GM21390 (cell line): Measurements from ENCODE around the gene TRIM47.

Experiments used
- ATAC-seq: cut with Tn5 transposase; IDR thresholded peaks from one replicate; pipeline ENCODE4 v1.9.1; 2021; ENCODE audit not compliant: unreplicated experiment

TRIM47 gene

DNA sequence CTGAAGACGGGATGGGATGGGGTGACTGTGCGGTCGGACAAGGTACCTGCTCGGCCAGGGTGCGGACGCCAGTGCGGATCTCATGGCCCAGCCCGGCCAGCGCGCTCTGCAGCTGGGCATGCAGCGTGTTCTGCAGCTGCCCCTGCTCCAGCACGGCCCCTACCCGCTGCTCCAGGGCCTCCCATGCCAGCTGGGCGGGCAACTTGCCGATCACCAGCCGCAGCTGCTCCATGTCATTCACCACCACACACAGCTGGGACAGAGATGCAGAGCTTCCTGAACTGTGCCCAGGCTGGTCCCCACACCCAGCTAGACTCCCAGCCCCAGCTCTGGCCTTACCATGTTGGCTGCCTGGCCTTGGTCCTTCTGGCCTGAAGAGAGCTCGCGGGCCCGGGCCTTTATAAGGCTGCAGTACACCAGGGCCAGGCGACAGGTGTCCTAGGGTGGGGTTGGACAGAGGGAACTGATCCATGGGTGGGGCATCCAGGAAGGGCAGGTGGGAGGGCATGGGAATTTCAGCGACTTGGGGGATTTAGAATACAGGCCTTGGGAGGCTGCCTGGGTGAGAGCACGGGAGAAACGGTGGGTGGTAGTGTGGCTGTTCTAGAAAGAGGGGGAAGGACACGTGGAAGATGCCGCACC, 44.0 kb downstream of the TRIM47 start:
- ATAC-seq: no peak

DNA sequence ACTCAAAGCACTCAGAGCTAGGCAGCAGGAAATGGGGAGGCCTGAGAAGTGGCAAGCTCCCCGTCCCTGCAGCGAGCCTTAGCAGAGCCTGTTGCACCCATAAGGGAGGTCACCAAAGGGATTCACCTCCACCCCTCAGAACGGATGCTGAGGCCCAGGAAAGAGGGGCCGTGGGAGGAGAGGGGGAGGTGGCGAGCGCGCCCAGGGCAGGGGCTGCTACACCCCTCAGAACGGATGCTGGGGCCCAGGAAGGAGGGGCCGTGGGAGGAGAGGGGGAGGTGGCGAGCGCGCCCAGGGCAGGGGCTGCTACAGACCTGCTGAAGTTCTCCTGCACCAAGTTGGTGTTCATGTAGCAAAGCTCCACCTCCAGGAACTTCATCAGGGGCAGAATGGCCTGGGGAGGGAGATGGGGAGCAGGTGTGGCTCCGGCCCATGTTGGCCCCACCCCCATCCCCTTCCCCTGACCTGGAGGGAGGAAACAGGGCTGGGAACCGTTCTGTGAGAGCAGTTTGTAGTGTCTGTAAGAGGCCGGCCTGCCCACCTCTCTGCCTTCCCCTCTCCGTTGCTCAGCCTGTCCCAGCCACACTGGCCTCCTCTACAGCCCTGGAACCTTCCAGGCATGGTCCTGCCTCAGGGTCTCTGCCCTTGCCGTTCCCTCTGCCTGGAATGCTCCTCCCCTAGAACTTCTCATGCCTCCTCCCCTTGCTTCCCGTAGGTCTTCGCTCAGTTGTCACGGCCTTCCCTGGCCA, 45.6 kb downstream of the TRIM47 start:
- no peak for ATAC-seq

DNA sequence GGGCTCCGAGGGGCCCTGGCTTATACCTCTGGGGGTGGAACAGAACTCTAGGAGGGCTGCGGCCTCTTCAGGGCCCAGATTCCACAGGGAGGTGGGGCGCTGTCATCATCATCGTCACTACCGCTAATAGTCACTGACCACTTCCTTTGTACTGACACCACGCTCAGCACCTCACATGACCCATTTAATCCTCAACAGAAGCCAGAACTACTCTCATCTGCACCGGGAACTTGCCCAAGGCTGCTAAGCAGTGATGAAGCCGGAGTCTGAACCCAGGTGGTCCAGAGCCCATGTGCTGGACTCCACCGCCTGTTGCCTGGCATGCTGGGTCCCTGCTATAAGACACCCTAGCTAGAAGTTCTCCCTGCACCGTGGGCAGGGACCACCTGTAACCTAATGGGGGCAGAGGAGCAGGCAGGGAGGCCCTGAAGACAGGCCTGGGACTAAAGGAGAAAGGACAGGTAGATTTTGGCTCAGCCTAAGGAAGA, 46.2 kb downstream of the TRIM47 start:
- ATAC-seq: no peak

DNA sequence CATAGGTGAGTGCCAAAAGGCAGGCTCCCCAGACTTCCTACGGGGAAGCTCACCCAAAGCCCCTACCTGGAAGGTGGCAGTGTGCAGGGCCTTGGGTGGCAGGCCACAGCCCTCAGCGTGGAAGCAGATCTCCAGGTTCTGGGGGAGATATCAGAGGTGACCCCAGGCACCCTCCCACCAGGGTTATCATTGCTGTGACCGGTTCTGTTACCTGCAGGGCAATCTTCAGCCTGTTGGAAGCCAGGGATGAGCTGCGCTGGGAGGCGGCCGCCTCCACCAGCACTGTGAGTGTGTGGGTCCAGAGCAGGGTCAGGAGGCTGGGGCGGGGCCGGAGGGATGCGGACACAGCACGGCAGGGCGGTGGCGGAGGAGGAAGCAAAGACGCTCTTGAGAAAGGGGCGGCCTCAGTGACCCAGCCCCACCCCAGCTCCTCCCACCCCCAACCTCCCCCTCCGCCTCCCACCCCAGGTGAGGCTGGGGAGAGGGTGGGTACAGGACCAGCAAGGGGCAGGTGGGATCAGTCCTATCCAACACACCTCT, 47.3 kb downstream of the TRIM47 start:
- no peak for ATAC-seq

DNA sequence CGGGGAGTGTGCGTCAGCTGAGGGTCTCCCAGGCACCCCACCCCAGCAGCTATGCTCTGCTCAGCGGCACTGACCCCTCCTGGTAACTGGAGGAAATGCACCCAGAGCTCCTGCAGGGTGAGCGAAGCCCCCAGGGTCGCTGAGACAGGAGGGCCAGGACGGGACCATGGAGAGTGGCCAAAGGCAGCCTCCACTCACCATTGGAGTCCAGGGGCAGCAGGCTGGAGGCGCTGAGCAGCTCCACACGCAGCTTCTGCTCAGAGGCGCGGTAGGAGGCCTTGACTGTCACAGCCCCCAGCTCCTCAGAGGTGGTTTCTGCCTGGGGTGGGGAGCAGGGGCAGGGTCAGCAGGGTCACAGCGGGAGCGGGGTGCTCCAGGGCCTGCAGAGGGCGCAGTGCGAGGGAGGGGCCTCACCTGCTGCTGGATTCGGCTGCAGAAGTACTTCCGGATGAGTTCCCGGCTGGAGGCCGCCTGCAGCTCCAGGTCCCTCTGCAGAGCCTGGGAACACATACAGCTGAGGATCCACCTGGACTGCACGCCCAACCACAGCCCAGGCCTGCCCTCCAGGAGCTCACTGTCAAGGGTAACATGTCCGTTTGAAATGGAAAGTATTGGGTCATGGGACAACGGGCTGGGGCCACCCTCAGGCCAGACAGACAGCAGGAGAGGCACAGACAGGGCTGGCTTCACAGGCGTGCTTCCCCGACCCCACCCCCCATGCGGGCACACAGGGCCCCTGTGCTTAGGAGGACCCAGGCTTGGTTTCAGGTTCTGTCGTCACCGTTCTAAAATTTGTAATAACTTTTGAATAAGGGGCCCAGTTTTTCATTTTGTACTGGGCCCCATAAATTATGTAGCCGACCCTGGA, 48.0 kb downstream of the TRIM47 start:
- ATAC-seq: no peak

DNA sequence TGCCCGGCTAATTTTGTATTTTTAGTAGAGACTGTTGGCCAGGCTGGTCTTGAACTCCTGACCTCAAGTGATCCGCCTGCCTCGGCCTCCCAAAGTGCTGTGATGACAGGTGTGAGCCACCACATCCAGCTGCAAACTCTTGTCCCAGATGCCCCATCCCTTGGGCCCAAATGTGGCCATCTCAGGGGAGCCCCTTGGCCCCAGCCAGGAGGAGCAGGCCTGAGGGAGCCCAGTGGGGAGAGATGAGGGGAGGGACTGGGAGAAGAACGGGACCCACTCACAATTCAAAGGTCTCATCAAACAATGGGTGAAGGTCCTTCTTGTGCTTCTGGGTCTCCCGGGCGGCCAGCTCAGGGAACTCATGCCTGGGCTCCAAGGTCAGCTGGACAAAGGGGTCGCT, 48.6 kb downstream of the TRIM47 start:
- no peak for ATAC-seq

DNA sequence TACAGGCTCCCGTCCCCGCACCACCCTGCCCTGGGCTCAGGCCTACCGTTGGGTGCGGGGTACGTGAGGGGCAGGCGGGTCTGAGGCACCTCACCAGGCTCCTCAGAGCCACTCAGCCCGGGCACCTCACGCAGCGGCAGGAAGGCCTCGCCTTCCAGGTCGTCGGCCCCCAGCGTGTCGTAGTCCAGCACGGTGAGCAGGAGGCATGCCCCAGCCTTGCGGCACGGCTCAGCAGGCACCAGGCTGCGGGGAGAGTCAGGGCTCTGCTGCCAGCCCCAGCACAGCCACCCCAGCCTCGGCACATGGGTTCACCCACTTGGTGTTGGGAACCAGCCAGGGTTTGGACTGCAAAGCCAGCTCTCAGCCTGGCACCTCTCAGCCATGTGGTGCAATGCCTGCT, 49.6 kb downstream of the TRIM47 start:
- no peak for ATAC-seq

DNA sequence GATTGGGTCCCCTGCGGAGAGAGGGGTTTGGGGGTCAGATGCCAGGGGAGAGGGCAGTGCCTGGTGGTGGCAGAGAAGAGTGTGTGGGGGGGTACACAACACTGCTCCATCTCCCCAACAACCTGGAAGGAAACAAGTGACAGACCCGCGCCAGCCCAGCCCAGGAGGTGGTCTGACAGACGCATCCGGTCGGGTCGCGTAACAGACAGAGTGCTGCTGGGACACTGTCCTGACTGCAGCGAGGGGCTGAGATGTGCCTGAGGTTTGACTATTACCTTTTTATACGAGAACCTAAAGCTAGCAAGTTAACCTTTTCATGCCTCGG, 50.3 kb downstream of the TRIM47 start:
- ATAC-seq: no peak

DNA sequence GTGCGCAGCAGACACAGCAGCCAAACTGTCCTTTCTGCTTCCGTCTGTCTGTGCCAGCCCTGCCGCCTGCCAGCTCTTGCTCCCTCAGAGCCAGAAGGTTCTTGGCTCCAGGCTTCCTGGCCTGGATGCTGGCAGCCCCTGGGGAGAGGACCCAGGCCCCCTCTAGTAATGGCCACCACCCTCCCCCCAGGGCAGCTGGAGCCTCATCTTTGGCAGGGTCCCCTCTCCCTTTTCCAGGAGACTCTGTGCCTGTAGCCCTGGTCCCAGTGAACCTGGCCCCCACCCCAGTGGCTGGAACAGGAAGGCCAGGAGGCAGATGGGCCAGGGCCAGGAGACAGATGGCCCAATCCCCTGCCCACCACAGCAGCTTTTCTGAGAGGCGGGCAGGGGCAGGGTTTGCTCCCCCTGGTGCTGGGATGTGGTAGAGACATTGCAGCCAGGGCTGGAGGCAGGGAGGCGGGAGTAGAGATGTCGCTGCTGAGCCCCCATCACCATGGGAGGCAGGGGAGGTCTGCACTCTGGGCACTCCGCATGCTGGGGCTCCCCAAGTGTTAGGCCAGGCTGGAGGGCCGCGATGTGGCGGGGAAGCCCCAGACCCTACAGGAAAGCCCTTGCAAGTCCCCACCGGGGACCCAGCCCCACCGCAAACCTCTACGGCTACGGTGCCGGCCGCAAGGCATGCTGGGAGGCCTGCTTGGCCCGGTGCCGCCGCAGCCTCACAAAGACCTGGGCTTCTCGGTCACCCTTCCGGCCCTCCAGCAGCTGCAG, 50.9 kb downstream of the TRIM47 start:
- ATAC-seq: no peak

DNA sequence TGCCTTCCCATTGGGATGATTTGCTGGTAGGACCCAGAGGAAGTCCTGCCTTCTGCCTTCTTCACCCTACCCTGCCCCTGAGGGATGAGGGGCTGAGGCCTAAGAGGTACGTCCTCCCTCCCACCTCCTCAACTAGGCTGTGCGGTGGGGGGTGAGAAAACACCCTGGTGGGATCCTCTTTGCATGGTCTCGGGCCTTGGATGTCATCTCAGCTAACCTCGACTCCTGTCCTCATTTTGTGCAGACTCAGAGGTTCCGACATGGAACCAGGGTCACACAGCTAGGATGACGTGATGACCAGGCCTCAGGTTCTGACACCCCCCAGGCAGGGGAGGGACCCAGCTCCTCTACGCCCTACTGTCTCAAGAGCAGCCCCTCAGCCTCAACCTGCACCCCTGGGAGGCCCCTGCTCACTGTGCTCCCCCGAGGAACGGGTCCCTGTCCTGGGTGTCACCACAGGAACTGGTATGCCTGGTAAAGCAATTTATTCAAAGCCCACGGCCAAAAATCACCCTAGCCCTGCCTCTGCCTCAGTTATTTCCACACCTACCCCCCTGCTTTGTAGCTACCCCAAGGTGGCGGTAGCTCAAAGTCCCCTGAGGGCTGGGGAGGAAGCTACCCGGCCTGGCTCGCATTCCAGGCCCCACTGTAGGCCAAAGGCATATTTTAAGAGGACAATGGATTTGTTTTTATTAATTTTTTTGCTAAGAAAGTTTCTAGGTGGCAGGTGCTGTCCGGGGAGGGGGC, 51.6 kb downstream of the TRIM47 start:
- no peak for ATAC-seq

DNA sequence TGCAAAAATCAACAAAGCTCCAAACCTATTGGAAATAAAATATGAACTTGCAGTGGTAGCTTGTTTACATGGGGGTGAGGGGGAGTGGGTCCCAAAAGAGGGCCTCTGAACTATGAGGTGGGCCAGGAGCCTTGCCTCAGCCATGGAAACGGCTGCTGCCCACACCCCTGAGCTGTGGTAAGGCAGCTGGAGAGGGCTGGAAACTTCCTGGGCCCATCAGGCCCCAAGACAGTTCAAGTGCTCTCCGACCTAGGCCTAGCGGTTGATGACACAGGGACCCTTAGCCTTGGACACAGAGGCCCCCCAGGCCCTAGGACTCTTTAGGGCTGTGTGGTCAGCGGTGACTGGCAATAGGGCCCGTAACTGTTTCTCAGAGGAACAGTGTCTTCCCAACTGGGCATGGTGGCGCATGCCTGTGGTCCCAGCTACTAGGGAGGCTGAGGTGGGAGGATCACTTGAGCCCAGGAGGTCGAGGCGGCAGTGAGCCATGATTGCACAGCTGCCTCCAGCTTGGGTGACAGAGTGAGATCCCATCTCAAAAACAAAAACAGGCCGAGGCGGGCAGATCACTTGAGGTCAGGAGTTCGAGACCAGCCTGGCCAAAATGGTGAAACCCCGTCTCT, 52.5 kb downstream of the TRIM47 start:
- no peak for ATAC-seq

DNA sequence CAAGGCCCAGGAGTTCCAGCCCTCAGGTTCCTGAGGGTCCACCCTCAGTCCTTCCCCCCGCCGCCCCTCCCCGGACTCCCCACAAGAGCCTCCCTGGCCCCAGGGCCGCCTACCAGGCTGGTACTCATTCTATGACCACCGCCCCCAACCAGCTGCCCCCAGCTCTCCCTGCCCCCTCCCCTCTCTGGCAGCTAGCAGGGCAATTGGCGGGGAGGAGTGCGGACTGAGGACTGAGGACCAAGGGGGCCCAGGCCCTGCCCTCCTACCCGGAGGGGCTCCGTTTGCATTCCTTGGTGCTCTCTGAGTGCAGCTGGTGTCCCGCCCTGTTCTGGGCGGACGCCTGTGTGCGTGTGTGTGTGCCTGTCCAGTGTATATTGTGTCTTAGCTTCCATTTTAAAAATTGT, 53.2 kb downstream of the TRIM47 start:
- no peak for ATAC-seq

DNA sequence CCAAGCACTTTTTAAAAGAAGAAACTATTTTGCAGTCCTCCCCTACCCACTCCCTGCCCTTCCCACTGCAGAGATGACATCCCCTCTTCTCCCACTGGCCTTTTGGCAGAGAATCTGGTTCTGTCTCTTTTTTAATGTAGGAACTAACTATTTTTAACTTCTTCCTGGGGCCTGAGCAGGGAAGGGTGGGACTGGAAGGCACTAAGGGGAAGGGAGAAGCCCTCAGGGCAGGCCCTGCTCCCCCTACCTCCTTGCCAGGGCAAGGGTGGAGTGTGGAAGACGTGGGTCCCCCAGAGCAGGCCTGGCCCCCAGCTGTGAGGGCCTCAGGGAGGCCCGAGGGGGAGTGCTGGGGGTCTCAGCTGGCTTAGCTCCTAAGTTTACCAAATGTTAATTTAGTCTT, 53.7 kb downstream of the TRIM47 start:
- no peak for ATAC-seq
